Adipose tissue (tissue), 3 donors: ENCODE measurements around the gene CELF4. TPM values are rescaled to one million over a fixed set of nuclear protein-coding genes. Genes with fewer than 3 reads are reported as not detected.

ENCODE experiments used
- H3K27ac ChIP-seq: one replicate; pipeline ENCODE4 v1.5.1; 2013; ENCODE audit warnings: low read depth, low read length
- WGBS, 3 donors: extraction: QIAGEN DNeasy Blood & Tissue Kit; methylation state at CpG; one replicate each; pipeline ENCODE4 v1.1.7; 2013; 5-methylcytosine and 5-hydroxymethylcytosine counted together
- polyA plus RNA-seq, 3 donors: library from polyadenylated mRNA; stranded (reverse); fragments of 200-250 nt; gene quantifications; one replicate each; pipeline ENCODE4 v1.2.3, GENCODE V29; 2013
- donor health status: healthy with polysubstance abuse.
- donor health status: Bipolar disorder and iron deficiency.
- donor health status: healthy.

CELF4 gene
- 1 to 10 TPM in 1 of 3 donors, under 1 TPM in 2; 0.07 to 2.0 (median 0.67) TPM for polyA plus RNA-seq

DNA sequence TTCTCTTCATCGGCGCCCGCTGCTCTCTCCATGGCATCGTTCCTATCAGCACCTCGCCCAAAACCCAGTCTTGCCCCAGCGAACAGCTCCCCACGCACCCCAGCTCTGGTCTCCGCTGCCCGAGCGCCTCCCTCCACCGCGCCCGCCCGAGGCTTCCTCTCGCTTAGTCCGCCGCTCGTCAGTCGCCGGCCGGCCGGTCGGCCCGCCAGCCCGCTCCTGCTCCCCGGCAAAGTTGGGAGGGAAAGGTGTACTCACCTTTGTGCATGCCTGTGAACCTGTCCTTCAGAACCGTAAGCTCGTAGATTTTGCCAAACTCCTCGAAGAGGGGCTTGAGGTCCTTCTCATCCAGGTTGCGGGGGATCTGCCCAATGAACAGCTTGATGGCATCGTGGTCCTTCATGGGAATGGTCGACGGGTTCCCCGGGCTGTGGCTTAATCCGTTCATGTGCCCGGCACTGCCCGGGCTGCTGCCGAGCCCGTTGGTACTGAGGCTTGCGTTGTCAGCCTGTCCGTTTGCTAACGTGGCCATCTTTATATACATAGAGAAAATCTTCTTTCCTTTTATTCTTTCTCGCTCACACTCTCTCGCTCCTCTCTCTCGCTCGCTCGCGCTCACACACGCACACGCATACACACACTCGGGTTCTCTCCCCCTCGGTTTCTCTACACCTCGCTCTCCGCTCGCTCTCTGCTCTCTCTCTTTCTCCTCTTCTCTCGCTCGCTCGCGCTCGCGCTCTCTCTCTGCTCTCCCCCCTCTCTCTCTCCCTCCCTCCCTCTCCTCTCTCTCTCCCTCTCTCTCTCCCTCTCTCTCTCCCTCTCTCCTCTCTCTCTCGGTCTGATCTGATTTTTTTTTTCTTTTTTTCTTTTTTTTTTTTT lies at the start of gene CELF4:
CELF4 (minus strand) TSS at position 698 of the 876 bp plus-strand sequence.
- 1 to 3% (median 3%) methylated on average over 62 of the region's 62 CpGs for WGBS, 3 donors
- H3K27ac ChIP-seq = no peak within 1 kb of the TSS

DNA sequence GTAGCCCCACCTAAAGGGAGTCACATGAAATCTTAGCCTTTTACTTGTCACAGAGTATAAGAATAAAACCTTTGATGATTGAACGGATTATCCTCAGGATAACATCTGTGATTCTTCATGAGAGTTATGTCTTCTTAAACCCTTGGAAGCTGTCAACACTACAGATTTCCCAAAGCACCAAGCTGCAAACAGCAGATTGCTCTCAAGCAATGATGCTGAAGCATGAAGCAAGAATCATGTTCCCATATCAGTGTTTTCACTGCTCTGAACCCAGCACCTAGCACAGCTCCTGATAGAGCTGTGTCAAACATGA lies 47.6 kb upstream of the CELF4 start:
- H3K27ac ChIP-seq = no peak overlapping the region
- 32 to 43% (median 42%) methylated on average over 1 of the region's 1 CpG for WGBS, 3 donors

DNA sequence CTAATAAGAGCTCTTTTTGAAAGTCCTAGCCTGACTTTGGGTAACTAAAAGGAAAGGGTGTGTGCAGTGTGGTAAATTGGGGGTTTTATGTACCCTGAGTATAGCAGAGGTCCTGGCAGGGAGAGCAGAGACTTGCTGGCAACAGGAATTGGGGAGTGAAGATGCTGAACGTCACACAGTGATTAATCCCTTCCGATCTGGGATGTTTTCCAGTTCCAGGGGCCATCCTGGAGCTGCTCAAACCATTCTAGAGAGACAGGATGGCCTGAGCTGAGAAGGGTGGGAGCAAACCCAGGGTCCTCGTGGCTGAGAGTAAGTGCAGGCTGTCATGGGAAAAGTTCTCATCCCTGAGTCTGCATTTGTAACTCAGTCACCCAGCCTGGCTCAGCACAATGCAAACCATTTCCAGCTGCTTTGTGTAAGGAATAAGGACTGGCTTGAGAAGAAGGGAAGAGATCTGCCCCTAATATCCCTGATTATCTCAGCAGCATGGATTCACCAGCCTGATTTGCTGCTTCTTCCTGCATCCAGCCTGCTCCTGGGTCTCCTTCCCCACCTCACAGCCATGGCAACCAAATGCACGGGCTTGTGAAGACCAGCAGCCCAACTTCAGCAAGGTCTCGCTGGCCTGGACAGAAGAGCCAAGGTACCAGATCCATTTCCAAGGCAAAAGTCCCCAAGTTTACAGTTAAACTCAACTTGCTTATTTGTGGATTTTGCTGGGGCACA lies 47.1 kb upstream of the CELF4 start:
- 34 to 39% (median 37%) methylated on average over 5 of the region's 5 CpGs for WGBS, 3 donors
- H3K27ac ChIP-seq = no peak overlapping the region

DNA sequence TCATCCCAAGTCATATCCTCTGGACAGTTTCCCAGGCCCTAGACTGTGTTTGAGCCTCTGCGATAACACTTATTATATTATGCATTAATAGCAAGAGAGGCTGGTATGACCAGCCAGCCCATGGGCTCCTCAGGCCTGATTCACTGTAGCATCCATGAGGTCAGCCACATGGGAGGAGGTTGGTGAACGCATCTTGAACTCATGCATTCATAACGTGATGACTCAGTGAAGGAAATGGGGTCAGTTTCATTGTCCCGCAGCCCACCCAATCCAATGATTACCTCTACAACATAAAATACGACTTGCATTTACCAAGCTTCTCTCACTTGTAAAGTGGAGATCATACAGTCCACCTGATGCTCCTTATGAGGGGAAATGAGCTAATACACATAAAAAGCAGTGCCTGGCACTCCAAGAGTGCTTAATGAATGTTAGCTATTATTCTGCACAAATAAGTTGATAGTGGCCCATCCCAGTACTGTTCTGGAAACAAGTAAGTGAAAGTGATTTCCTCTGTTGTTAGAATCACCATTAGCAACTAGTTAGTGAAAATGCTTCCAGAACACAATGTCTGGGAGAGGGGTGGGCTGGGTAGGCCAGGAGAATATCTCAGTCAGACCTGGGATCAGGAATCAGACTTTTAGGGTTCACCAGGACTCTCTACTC lies 46.1 kb upstream of the CELF4 start:
- 72 to 77% (median 74%) methylated on average over 5 of the region's 5 CpGs for WGBS, 3 donors

DNA sequence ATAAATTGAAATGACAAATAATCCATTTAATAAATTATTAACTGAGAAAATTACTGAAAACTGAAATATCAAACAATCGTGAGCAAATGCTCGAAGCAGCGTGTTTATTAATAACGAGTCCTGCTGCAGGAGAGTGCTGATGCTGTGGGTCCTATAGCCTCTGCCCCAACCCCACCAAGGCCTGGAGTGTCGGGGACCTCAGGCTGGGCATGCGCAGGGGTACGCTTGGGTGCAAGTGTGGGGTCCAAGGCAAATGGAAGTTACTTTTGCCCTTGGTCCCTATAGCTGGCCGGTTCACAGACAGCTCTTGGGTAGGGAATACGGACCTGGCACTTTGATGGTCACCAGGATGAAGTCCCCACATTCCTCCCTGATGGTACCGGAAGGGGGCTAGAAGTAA lies 43.3 kb upstream of the CELF4 start:
- WGBS, 3 donors = 76 to 95% (median 94%) methylated on average over 10 of the region's 10 CpGs
- no peak overlapping the region for H3K27ac ChIP-seq

More for the DNA sequence above, 46.1 kb upstream of the CELF4 start:
- no peak overlapping the region for H3K27ac ChIP-seq

DNA sequence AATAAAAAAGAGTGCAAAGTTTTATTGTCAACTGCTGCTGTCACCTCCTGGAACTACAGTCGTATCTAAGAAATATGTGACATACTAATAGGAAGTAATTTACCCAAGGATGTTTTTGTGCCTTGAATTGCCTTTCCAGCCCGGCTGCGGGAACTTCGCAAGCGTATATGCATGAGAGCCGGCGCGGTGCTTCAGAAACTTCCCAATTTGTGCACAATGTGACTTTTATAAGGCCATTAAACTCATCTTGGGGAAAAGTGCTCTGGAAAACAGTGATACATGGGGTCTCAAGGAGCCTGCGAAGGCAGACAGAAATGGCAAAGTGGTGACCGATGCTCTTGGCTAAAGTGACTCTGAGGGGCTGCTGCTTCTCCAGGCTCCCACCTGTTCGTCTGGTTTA lies 41.7 kb upstream of the CELF4 start:
- WGBS, 3 donors = 82 to 92% (median 88%) methylated on average over 11 of the region's 11 CpGs
- no peak overlapping the region for H3K27ac ChIP-seq

DNA sequence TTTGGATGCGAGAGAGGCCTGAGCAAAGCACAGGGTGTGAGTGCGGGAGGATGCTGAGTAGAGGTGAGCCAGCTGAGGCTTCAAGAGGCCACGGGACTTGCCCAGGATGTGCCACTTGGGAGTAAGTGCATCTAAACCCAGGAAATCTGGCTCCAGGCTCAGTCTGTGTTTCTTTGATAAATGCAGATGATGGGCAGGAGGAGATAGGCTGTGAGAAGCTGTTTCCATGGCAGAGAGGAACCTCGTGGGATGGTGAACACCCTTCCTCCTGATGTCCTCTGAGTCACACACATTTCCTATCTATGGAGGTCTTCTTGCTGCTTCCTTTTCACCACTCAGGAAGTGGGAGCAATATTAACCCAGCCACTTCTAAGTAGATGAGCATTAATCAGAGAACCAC lies 38.4 kb upstream of the CELF4 start:
- WGBS, 3 donors = 68 to 79% (median 71%) methylated on average over 4 of the region's 4 CpGs
- no peak overlapping the region for H3K27ac ChIP-seq

DNA sequence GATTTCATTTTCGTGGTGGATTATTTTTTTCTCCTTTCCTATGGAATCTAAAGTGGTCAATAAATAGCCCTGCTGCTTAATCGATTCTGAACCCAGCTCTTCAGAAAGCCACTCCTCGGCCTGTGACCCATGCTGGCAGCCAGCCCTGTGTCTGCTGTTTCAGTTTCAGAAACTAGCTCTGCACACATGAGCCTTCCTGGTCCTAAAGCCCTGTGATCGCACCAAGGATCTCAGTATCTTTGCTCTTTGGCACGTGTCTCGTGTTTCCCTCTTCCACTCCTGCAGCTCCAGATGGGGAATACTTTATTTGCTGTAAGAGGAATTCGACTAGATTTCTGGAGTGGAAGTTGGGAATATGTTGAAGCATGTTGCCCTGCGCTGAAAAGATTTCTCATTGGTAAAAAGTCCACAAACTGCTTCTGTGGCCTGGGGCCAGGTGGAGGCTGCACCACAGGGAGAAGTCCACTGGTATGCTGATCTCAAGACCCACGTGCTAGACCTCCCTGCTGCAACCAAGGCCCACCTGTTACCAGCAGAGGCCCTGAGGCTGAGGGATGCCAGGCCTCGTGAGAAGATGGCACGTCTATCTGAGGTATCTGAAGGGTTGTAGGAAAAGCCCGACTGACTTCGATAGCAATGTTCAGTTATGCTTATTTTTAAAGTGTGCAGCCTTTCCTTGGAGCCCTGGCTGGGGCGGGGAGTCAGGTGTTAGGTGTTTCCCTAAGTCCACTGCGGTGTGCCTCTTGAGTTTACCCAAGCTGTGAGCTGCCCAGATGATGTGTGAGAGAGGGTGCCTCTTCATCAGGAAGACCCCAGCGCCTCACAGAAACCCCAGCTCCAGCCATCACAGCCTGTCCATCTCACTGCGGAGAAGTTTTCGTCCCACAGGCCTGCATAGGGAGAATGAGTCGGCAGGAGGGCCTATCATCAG lies 33.6 kb upstream of the CELF4 start:
- no peak overlapping the region for H3K27ac ChIP-seq

DNA sequence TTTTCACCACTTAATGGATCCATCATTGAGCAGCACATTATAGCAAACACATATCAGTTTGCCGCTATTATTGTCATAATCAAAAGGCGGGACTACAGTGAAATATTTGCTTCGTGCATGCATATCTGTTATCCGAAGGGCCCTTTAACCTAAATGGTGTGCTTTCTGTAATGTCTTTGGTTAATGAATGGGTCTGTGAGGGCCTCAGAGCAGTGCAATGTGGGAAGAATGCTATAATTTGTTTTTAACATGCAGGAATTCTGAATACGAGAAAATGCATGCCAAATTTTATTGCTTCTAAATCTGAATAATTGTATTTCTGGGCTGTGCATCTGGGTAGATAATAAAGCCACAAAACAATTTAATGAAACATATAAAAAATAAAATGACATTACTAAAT lies 32.8 kb upstream of the CELF4 start:
- 79 to 89% (median 88%) methylated on average over 5 of the region's 5 CpGs for WGBS, 3 donors
- H3K27ac ChIP-seq = no peak overlapping the region

More for the DNA sequence above, 33.6 kb upstream of the CELF4 start:
- 62 to 73% (median 71%) methylated on average over 19 of the region's 19 CpGs for WGBS, 3 donors

DNA sequence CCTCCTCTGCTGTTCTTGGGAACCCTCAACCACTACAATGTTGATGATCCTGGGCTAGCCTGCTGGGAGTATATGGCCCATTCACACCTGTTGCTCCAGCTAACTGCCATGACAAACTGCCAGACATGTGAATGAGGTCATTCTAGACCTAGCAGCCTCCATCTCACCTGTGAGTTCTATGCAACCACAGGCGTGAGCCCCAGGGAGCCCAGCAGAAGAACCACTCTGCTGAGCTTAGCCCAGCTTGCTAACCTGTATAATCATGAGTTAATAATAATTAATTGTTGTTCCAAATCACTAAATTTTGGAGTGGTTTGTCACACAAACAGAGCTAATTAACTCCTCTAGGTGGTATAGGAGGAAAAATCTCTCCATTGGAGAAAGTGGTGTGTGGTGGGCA lies 24.7 kb upstream of the CELF4 start:
- WGBS, 3 donors = 75 to 88% (median 82%) methylated on average over 1 of the region's 1 CpG
- no peak overlapping the region for H3K27ac ChIP-seq

DNA sequence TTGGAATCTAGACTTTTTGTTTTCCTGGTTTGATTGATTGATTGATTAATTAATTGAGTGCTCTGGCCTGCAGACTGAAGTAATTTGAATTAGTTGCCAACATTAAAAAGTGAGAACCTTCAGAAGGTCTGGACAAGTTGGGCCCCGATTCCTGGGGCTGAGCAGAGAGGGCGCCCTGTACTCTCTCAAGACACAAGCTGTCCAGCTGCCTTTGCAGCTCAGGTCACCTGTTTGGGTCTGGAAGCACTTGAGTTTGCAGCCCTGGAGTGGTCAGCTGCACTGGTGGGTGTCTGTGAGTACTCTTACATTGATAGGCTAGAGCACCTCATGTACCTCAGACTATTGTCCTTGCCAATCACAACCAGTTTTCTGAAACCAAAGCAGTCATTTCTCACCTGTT lies 22.7 kb upstream of the CELF4 start:
- 77 to 98% (median 95%) methylated on average over 2 of the region's 2 CpGs for WGBS, 3 donors
- H3K27ac ChIP-seq = no peak overlapping the region

DNA sequence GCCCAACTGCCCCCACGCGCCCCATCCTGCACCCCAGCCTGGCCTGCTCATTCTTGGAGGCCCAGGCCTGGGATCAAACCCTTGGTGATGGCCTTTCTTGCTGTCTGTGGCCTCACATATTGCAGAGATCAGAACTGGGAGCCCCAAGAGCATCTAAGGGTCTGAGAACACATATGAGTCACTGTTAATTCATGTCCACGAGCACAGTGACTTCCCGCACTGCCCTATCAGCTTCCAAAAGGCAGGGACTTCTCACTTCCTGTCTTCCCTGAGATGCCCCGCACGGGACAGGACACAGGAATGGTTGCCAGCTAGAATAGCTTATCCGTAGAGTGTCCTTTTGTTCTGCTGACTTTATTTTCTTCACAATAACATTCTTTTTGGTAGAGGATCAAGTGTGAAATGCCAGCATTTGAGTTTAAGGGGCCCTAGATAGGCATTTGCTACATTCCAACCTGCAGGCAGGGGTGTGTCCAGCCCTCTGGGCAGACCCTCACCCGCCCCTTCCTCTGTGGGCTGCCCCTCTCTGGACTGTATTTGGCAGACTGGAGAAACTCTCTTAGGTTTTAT lies 21.1 kb upstream of the CELF4 start:
- 68 to 71% (median 70%) methylated on average over 8 of the region's 8 CpGs for WGBS, 3 donors
- no peak overlapping the region for H3K27ac ChIP-seq

DNA sequence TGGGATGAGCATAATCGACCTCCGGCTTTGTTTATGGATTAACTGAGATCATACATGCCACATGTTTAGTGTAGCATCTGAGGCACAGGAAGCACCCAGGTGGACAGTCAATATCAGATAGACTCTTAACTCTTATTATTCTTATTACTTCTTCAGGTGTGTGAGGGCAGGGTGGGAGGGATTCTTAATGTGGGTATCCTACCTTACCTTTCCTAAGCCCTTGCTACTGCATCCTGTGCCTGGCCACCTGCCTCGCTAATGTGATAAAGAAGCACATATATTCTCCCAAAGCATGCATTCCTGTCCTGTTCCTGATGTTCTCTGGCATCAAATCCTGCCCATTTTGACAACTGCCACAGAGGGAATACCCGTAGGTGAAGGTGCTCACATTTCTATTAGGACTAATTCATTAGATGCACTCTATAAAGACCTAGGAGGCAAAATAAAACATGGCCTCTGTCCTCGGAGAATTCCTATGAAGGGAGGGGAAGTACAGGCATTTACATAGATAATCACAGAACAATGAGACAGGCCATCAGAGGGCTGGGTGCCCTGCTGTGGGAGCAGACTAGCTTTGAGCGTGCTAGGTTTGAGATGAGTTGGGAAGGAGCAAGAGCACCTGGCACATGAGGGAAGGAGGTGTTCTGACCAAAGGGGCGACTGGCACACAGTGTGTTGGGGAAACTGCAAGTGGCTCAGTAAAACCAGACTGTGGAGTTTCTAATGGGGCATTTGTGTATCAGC lies 19.5 kb upstream of the CELF4 start:
- H3K27ac ChIP-seq = no peak overlapping the region
- WGBS, 3 donors = 53 to 80% (median 73%) methylated on average over 7 of the region's 7 CpGs

DNA sequence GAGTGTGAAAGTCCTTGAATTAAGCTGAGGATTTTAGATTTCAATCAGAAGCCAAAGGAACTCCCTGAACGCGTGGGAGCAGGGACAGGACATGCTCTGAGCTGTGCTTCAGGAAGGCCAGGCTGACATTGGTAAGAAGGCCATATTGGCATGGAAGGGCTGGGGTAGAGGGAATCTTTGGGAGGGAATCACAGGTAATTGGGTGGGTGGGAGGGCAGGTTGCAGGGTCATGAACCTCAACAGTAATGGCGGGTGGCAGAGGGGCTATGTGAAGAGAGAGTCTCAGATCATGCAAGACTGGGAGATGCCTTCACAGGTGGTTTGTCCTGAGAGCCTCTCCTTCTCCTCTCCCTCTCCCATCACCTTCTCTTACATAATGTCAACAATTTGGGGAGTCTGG lies 18.6 kb upstream of the CELF4 start:
- H3K27ac ChIP-seq = no peak overlapping the region
- 81 to 93% (median 89%) methylated on average over 3 of the region's 3 CpGs for whole genome bisulfite sequencing, 3 donors

DNA sequence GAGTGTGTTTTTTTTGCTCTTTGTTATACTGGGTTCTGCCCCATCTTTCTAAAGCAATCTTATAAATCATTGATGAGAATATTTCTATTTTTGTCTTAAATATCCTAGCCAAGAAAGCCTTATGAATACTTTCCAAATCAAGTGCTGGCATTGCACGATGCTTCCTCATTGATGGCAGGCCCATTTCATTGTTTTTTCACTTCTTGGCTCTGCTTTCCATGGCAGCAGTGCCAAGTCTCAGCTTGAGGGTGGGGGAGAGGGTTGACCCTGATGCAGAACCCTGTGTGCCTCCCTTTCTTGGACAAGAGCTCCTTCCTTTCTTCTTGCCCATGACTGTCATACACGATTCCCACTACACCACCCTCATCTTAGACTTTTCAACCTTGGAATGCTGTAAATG lies 16.7 kb upstream of the CELF4 start:
- H3K27ac ChIP-seq = no peak overlapping the region
- WGBS, 3 donors = 43 to 68% (median 56%) methylated on average over 2 of the region's 2 CpGs

DNA sequence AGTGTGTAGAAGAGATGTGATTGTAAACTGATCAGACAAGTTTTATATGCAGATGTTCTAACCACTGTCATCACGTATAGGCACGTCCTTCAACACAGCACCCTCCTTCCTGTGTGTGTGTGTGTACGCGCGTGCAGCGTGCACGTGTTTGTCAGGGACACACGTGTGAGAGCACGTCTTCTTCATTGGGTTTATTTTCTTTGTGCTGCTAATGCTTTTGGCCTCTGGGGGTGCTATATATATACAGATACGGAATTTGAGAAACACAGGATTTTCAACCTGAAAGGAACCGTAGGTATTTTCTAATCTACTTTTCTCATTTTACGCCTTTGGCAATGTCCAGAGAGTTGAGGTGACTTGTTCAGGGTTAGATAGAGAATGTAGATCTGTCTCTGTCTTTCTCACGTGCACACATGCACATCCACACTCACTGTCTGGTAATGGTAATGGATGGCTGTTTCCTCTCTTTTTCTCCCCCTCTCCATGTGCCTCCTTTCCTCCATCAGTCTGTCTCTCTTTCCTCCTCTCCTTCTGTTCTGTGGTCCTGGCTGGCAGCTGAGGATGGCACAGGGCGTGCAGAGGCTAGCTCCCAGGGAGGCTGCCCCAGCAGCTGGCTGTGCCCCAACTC lies 13.4 kb upstream of the CELF4 start:
- WGBS, 3 donors = 9 to 18% (median 13%) methylated on average over 14 of the region's 14 CpGs

DNA sequence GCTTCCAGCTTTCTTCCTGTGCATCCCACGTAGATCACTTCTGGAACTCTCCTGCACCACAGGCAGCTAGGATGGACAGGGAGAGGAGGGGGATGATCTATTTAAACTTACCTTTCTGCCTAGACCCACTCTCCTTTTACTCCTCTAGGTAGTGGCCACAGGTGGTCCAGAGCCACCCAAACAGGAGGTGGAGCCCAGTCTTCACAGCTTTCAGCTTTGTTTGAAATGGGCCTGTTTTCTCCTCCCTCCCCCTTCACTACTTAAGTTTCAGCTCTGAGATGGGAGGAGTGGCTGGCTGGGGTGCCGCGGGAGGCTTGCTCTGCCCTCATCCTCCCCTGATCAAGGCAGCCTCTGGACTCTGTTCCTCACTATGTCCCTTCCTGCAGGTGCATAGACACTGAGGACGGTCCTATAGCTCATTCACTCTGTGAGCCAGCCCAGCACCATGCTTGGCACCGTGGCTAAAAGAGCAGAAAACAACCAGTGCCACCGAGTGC lies 12.6 kb upstream of the CELF4 start:
- WGBS, 3 donors = 37 to 50% (median 42%) methylated on average over 6 of the region's 6 CpGs
- H3K27ac ChIP-seq = no peak overlapping the region

More for the DNA sequence above, 13.4 kb upstream of the CELF4 start:
- H3K27ac ChIP-seq = no peak overlapping the region
